ENCODE results near the gene DNAJC27. TPM values are rescaled to one million over a fixed set of nuclear protein-coding genes. Genes with fewer than 3 reads are reported as not detected.

The DNAJC27 gene
- total RNA-seq, 3 donors from 2014 or later (not counting 1 experiment from before 2014, with no cell fraction given): 14.1 to 19.7 (median 16.6) TPM

DNA sequence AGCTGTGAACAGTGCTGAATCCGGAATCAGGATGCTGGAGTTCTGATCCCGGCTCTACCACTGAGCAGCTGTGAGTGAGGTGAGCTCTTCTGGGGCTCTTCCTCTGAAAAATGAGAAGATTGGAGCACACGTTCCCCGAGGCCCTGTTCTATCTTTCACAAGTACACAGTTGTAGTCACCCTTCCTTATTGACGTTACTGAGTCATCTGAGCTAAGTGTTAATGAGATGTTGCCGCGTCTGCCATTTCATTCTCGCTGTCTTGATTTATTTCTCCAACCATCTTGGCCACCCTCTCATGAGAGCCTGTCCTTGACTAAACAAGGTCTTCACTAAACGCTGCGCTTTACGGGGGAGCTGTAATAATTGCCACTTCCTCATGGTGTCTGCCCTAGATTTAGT lies 38.2 kb upstream of the DNAJC27 start:
- no peaks in the 10 kb centered on the region for H3K27me3 Mint-ChIP-seq (ENCODE audit: low read depth in 2 of 2)
- intact Hi-C loops (cut with micrococcal nuclease): no loop called here
- H3K4me3 Mint-ChIP-seq: no peak overlapping the region
- TF ChIP-seq, protein P1, sequence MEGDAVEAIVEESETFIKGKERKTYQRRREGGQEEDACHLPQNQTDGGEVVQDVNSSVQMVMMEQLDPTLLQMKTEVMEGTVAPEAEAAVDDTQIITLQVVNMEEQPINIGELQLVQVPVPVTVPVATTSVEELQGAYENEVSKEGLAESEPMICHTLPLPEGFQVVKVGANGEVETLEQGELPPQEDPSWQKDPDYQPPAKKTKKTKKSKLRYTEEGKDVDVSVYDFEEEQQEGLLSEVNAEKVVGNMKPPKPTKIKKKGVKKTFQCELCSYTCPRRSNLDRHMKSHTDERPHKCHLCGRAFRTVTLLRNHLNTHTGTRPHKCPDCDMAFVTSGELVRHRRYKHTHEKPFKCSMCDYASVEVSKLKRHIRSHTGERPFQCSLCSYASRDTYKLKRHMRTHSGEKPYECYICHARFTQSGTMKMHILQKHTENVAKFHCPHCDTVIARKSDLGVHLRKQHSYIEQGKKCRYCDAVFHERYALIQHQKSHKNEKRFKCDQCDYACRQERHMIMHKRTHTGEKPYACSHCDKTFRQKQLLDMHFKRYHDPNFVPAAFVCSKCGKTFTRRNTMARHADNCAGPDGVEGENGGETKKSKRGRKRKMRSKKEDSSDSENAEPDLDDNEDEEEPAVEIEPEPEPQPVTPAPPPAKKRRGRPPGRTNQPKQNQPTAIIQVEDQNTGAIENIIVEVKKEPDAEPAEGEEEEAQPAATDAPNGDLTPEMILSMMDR (IDR thresholded peaks at IDR 0.05): no peak
- no peaks in the 10 kb centered on the region for H3K4me1 Mint-ChIP-seq
- Histone ChIP-seq H3K36me3 (ENCODE audit: control insufficient read depth, insufficient read depth, low read length) (no peaks in the 10 kb centered on the region), H3K27me3 (ENCODE audit: control insufficient read depth, insufficient read depth, low read length) (no peaks in the 10 kb centered on the region), H3K27ac (ENCODE audit: low read length) (no peak overlapping the region), H3K4me3 (ENCODE audit: low read length) (no peak overlapping the region), H3K4me1 (ENCODE audit: control insufficient read depth, insufficient read depth, low read length) (no peaks in the 10 kb centered on the region), H3K9me3 (ENCODE audit: control insufficient read depth, insufficient read depth, low read length) (no peaks in the 10 kb centered on the region)
- no peak for DNase-seq
- 59% methylated on average over 10 of the region's 11 CpGs for WGBS (ENCODE audit: insufficient coverage)
- H3K27ac Mint-ChIP-seq: no peak overlapping the region
- no peaks in the 10 kb centered on the region for H3K9me3 Mint-ChIP-seq
- no peaks in the 10 kb centered on the region for H3K36me3 Mint-ChIP-seq
- no peak for ATAC-seq

DNA sequence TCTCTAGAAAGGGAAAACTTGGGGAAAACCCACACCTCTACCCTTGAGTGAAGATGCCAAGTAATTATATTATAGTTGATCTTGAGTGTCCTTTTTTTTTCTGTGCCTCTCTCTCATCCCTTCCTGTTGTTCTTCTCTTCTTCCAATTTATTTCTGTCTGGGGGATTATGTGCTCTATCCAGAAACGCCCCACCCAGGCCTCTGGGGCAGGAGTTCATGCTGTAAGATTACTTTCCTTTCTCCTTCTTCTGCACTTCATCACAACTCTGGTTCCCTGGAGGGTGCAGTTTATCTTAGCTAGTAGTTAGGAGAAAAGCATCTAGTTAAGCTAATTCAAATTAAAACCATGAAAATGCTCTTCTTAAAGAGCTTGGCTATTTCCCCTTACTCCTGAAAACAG lies 30.3 kb upstream of the DNAJC27 start:
- H3K4me1 Mint-ChIP-seq: no peaks in the 10 kb centered on the region
- no peak overlapping the region for H3K4me3 ChIP-seq (ENCODE audit: low read length)
- H3K4me1 ChIP-seq (ENCODE audit: control insufficient read depth, insufficient read depth, low read length): no peaks in the 10 kb centered on the region
- no peaks in the 10 kb centered on the region for H3K9me3 Mint-ChIP-seq
- no peak overlapping the region for H3K27ac Mint-ChIP-seq
- H3K36me3 ChIP-seq (ENCODE audit: control insufficient read depth, insufficient read depth, low read length): no peaks in the 10 kb centered on the region
- intact Hi-C loops (cut with micrococcal nuclease): no loop called here
- H3K4me3 Mint-ChIP-seq: no peak overlapping the region
- no peak for DNase-seq
- no peaks in the 10 kb centered on the region for H3K27me3 ChIP-seq (ENCODE audit: control insufficient read depth, insufficient read depth, low read length)
- H3K36me3 Mint-ChIP-seq: no peaks in the 10 kb centered on the region
- no peak overlapping the region for H3K27ac ChIP-seq (ENCODE audit: low read length)
- no peak for ATAC-seq
- H3K27me3 Mint-ChIP-seq (ENCODE audit: low read depth in 2 of 2): peaks cover 0 to 1% of the 10 kb centered on the region in 2 donors
- WGBS (ENCODE audit: insufficient coverage): no CpG with 5 or more reads among the region's 1 CpG
- no peaks in the 10 kb centered on the region for H3K9me3 ChIP-seq (ENCODE audit: control insufficient read depth, insufficient read depth, low read length)
- TF ChIP-seq, protein P1 (IDR thresholded peaks at IDR 0.05): no peak

DNA sequence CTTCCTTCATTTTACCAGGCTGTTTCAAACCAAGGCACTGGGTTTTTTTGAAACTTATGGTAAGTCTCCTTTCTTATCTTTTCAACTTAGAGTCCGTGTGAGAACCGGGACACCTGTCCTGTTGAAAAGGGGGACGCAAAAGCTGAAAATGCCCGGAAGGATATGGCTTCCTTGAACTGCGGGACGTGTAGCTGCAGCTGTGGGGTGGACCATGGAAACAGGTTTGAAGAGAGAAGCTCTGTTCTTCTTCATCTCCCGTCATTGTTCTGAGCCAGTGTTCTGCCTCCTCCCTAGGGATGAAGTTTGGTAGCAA lies 29.5 kb upstream of the DNAJC27 start:
- Mint-ChIP-seq H3K27me3 (ENCODE audit: low read depth in 2 of 2) (peaks cover 0 to 6% of the 10 kb centered on the region in 2 donors), H3K4me1 (no peaks in the 10 kb centered on the region), H3K4me3 (no peak overlapping the region), H3K9me3 (no peaks in the 10 kb centered on the region), H3K27ac (no peak overlapping the region), H3K36me3 (no peaks in the 10 kb centered on the region)
- no peak for ATAC-seq
- no peak for DNase-seq
- H3K9me3 ChIP-seq (ENCODE audit: control insufficient read depth, insufficient read depth, low read length): no peaks in the 10 kb centered on the region
- no peak overlapping the region for H3K4me3 ChIP-seq (ENCODE audit: low read length)
- TF ChIP-seq, protein P1 (IDR thresholded peaks at IDR 0.05): no peak
- intact Hi-C loops (cut with micrococcal nuclease): no loop called here
- H3K27ac ChIP-seq (ENCODE audit: low read length): no peak overlapping the region
- H3K36me3 ChIP-seq (ENCODE audit: control insufficient read depth, insufficient read depth, low read length): no peaks in the 10 kb centered on the region
- H3K4me1 ChIP-seq (ENCODE audit: control insufficient read depth, insufficient read depth, low read length): no peaks in the 10 kb centered on the region
- WGBS (ENCODE audit: insufficient coverage): 84% methylated on average over 7 of the region's 7 CpGs
- no peaks in the 10 kb centered on the region for H3K27me3 ChIP-seq (ENCODE audit: control insufficient read depth, insufficient read depth, low read length)

DNA sequence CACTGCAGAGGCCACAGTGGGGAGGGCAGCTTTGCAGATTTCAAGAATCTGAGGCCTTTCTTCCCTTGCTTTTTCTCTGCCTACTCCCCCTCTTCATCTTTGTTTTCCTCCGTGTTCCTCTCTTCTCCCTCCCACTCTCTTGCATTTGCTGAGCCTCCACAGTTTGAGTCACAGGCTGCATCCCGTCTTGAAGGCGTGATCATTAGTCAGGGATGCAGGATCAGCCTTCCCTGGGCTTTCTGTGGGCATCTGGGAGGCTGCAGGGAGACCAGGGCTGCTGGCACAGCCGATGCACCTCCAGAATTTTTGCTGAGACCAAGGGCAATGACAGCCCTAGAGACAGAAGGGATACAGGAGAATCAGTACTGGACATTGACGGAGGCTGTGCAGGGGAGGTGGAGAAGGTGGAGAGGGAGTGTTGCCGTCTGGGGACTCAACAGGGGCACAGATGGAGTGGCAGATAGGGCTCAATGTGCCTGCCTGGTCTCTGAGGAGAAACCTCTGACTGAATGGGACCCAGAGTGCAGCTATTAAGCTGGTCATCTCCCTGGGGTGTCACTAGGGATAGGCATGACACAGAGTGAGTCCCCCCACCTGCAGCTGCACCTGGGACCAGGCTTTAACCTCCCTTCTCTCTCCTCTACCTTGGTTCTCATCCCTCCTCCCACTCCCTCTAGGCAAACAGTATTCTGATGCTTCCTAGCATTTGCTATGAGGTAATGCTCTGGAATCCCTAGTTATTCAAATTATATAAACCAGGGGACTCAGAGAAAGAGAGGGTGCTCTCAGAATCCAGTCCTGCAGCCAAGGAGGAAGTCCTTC lies 29.0 kb upstream of the DNAJC27 start:
- H3K27me3 Mint-ChIP-seq (ENCODE audit: low read depth in 2 of 2): peaks cover 0 to 6% of the 10 kb centered on the region in 2 donors
- H3K4me1 Mint-ChIP-seq: no peaks in the 10 kb centered on the region
- DNase-seq (no peak), ATAC-seq (no peak)
- H3K27me3 ChIP-seq (ENCODE audit: control insufficient read depth, insufficient read depth, low read length): no peaks in the 10 kb centered on the region
- H3K27ac ChIP-seq (ENCODE audit: low read length): no peak overlapping the region
- no peak overlapping the region for H3K4me3 ChIP-seq (ENCODE audit: low read length)
- H3K9me3 Mint-ChIP-seq: no peaks in the 10 kb centered on the region
- H3K36me3 ChIP-seq (ENCODE audit: control insufficient read depth, insufficient read depth, low read length): no peaks in the 10 kb centered on the region
- no peak overlapping the region for H3K4me3 Mint-ChIP-seq
- no peaks in the 10 kb centered on the region for H3K9me3 ChIP-seq (ENCODE audit: control insufficient read depth, insufficient read depth, low read length)
- H3K4me1 ChIP-seq (ENCODE audit: control insufficient read depth, insufficient read depth, low read length): no peaks in the 10 kb centered on the region
- no peak overlapping the region for H3K27ac Mint-ChIP-seq
- 74% methylated on average over 6 of the region's 6 CpGs for WGBS (ENCODE audit: insufficient coverage)
- TF ChIP-seq, protein P1 (IDR thresholded peaks at IDR 0.05): no peak
- no peaks in the 10 kb centered on the region for H3K36me3 Mint-ChIP-seq
- intact Hi-C loops (cut with micrococcal nuclease): no loop called here

All from natural killer cell (primary cell).